Nephron progenitor cell (in vitro differentiated cells): ENCODE data around the gene AP1S1.
"Not testable (repeated sequence)": the region's sequence is repeated elsewhere in the genome, so short reads cannot be mapped to it uniquely, and the experiment has no call there.

Experiments used
- DNase-seq: peaks from one replicate; pipeline ENCODE4 v3.0.0; 2021
- H3K27ac Mint-ChIP-seq: 2 replicates; pipeline ENCODE4 v1.8.0; 2021; ENCODE audit warnings: mild to moderate bottlenecking, moderate library complexity, mixed read lengths
- H3K27me3 Mint-ChIP-seq: 2 replicates; pipeline ENCODE4 v1.8.0; 2021; ENCODE audit warnings: mild to moderate bottlenecking, low read depth, mixed read lengths; ENCODE audit not compliant: poor library complexity
- H3K36me3 Mint-ChIP-seq: 2 replicates; pipeline ENCODE4 v1.8.0; 2021; ENCODE audit warnings: low read depth, mixed read lengths
- H3K4me1 Mint-ChIP-seq: 2 replicates; pipeline ENCODE4 v1.8.0; 2021; ENCODE audit warnings: mixed read lengths
- H3K4me3 Mint-ChIP-seq: 2 replicates; pipeline ENCODE4 v1.8.0; 2021; ENCODE audit warnings: mild to moderate bottlenecking, moderate library complexity, mixed read lengths
- H3K9me3 Mint-ChIP-seq: 2 replicates; pipeline ENCODE4 v1.8.0; 2021; ENCODE audit warnings: mild to moderate bottlenecking, moderate library complexity, mixed read lengths
- TF ChIP-seq, protein P1 (sequence below): fragments of 200-600 bp; sonication (generic); IDR thresholded peaks from 2 replicates; pipeline ENCODE4 v1.5.0; 2021; ENCODE audit warnings: antibody characterized with exemption

Gene AP1S1

DNA sequence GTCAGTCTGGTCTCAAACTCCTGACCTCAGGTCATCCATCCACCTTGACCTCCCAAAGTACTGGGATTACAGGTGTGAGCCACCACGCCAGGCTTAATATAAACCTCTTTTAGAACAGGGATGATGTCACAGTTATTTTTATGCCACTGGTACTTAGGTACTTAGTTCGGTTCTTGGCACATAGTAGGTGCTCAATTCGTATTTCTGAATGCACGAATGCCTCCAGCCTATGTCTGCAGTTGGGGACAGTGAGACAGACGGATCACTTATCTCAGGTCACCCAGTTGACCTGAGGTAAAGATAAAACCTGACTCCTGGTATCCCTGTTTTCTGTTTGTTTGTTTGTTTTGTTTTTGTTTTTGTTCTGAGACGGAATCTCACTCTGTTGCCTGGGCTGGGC lies 31.9 kb downstream of the AP1S1 start:
- DNase-seq, result no peak
- Mint-ChIP-seq H3K27ac (no peak overlapping the region), H3K36me3 (no peaks in the 10 kb centered on the region), H3K4me1 (peaks cover 10% of the 10 kb centered on the region), H3K9me3 (peaks cover 6% of the 10 kb centered on the region), H3K27me3 (peaks cover 59% of the 10 kb centered on the region), H3K4me3 (no peak overlapping the region)
- TF ChIP-seq, protein P1, sequence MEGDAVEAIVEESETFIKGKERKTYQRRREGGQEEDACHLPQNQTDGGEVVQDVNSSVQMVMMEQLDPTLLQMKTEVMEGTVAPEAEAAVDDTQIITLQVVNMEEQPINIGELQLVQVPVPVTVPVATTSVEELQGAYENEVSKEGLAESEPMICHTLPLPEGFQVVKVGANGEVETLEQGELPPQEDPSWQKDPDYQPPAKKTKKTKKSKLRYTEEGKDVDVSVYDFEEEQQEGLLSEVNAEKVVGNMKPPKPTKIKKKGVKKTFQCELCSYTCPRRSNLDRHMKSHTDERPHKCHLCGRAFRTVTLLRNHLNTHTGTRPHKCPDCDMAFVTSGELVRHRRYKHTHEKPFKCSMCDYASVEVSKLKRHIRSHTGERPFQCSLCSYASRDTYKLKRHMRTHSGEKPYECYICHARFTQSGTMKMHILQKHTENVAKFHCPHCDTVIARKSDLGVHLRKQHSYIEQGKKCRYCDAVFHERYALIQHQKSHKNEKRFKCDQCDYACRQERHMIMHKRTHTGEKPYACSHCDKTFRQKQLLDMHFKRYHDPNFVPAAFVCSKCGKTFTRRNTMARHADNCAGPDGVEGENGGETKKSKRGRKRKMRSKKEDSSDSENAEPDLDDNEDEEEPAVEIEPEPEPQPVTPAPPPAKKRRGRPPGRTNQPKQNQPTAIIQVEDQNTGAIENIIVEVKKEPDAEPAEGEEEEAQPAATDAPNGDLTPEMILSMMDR, result no peak

- DNase-seq, result no peak
- Mint-ChIP-seq H3K27me3 (peaks cover 57% of the 10 kb centered on the region), H3K36me3 (no peaks in the 10 kb centered on the region), H3K4me3 (no peak overlapping the region), H3K27ac (no peak overlapping the region), H3K4me1 (peaks cover 13% of the 10 kb centered on the region), H3K9me3 (peaks cover 6% of the 10 kb centered on the region)
- TF ChIP-seq, protein P1, result no peak
These were observed 32.7 kb downstream of the AP1S1 start for GRCh38 chr7:101186844-101187428.

DNA sequence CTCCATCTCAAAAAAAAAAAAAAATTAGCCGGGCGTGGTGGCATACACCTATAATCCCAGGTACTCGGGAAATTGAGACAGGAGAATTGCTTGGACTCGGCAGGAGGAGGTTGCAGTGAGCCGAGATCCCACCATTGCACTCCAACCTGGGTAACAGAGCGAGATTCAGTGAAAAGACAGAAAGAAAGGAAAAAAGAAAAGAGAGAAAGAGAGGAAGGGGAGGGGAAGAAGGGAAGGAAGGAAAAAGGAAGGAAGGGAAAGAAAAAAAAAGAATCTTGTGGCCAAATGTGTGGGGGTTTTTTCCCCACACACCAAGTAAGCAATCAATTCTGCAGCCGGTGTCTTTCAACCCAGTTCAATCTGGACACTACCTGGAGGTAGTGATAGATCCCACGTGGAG lies 34.8 kb downstream of the AP1S1 start:
- DNase-seq, result no peak
- H3K4me3 Mint-ChIP-seq, result no peak overlapping the region
- TF ChIP-seq, protein P1, result no peak
- H3K36me3 Mint-ChIP-seq, result no peaks in the 10 kb centered on the region
- peaks cover 4% of the 10 kb centered on the region for H3K4me1 Mint-ChIP-seq
- peaks cover 58% of the 10 kb centered on the region for H3K27me3 Mint-ChIP-seq
- no peak overlapping the region for H3K27ac Mint-ChIP-seq
- H3K9me3 Mint-ChIP-seq, result no peaks in the 10 kb centered on the region

DNA sequence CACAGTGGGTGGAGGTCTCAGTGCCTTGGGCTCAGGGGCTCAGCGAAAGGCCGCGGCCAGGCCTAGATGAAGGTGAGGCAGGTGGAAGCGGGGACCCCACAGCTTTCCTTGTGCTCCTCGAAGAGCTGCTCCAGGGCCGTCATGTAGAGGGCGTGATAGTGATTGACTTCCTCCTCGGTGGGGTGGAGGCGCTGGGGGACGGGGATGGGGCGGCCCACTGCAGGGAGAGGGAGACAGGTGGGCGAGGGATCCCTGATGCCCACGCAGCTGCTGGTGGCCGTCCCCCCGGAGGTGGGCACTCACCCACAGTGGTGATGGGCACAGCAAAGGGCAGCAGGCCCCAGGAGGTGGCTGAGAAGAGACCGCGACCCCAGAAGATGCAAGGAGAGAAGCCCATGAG lies 41.6 kb downstream of the AP1S1 start:
- Mint-ChIP-seq H3K27me3 (peaks cover 59% of the 10 kb centered on the region), H3K27ac (no peak overlapping the region), H3K9me3 (no peaks in the 10 kb centered on the region), H3K4me1 (peaks cover 12% of the 10 kb centered on the region), H3K4me3 (no peak overlapping the region), H3K36me3 (no peaks in the 10 kb centered on the region)
- TF ChIP-seq, protein P1, result no peak
- DNase-seq, result no peak

- Mint-ChIP-seq H3K27me3 (peaks cover 68% of the 10 kb centered on the region), H3K9me3 (no peaks in the 10 kb centered on the region), H3K27ac (no peak overlapping the region), H3K36me3 (no peaks in the 10 kb centered on the region), H3K4me3 (no peak overlapping the region), H3K4me1 (peaks cover 15% of the 10 kb centered on the region)
- no peak for DNase-seq
- TF ChIP-seq, protein P1, result no peak
These were observed 43.7 kb downstream of the AP1S1 start for GRCh38 chr7:101197991-101198390.

GRCh38 chr7:101198476-101198875 lies 44.2 kb downstream of the AP1S1 start:
- H3K4me1 Mint-ChIP-seq, result peaks cover 15% of the 10 kb centered on the region
- peaks cover 70% of the 10 kb centered on the region for H3K27me3 Mint-ChIP-seq
- H3K27ac Mint-ChIP-seq, result no peak overlapping the region

GRCh38 chr7:101199522-101199921 lies 45.2 kb downstream of the AP1S1 start:
- Mint-ChIP-seq H3K4me1 (peaks cover 15% of the 10 kb centered on the region), H3K27me3 (peaks cover 70% of the 10 kb centered on the region)
- not testable (repeated sequence) for H3K27ac Mint-ChIP-seq, H3K36me3 Mint-ChIP-seq, H3K4me3 Mint-ChIP-seq, DNase-seq, H3K9me3 Mint-ChIP-seq

More at GRCh38 chr7:101198476-101198875, 44.2 kb downstream of the AP1S1 start:
- Mint-ChIP-seq H3K9me3 (no peaks in the 10 kb centered on the region), H3K36me3 (no peaks in the 10 kb centered on the region), H3K4me3 (no peak overlapping the region)
- TF ChIP-seq, protein P1, result no peak
- DNase-seq, result no peak
